SH-SY5Y (cell line): ENCODE data around the gene ASB2.

Experiments used
- GATA2 ChIP-seq: IDR thresholded peaks from 2 replicates; pipeline ENCODE4 v1.6.1; 2011; ENCODE audit warnings: mild to moderate bottlenecking, low read depth, low read length
- GATA3 ChIP-seq: IDR thresholded peaks from 2 replicates; pipeline ENCODE4 v1.6.1; 2011; ENCODE audit warnings: low read depth, mild to moderate bottlenecking, low read length, moderate library complexity

- TF ChIP-seq GATA3: no peak
- no peak for TF ChIP-seq GATA2
These were observed 29.8 kb downstream of the ASB2 start for GRCh38 chr14:93946541-93947090.
